Coronary artery (tissue), 2 donors: ENCODE results near the gene CHAF1B.

ENCODE experiments used
- DNase-seq: peaks from one replicate; pipeline ENCODE4 v3.0.0-alpha.2; 2017; ENCODE audit warnings: low spot score
- H3K27ac ChIP-seq, 2 donors: fragments of 200-600 bp; sonication (generic); one replicate each; pipeline ENCODE4 v1.5.1; 2016 to 2019
- H3K4me3 ChIP-seq: fragments of 200-600 bp; sonication (generic); 2 replicates; pipeline ENCODE4 v1.5.1; 2016; ENCODE audit warnings: mild to moderate bottlenecking, moderate library complexity
- CTCF ChIP-seq: fragments of 200-600 bp; sonication (generic); IDR thresholded peaks from one replicate; pipeline ENCODE4 v1.5.1; 2019; ENCODE audit warnings: antibody characterized with exemption

CHAF1B gene

GRCh38 chr21:36461918-36462486, 76.8 kb downstream of the CHAF1B start:
- H3K4me3 ChIP-seq = no peak overlapping the region
- TF ChIP-seq CTCF = no peak
- no peak overlapping the region for H3K27ac ChIP-seq
- no peak for DNase-seq

GRCh38 chr21:36463204-36463603, 78.0 kb downstream of the CHAF1B start:
- no peak overlapping the region for H3K4me3 ChIP-seq
- DNase-seq = no peak
- H3K27ac ChIP-seq = no peak overlapping the region
- no peak for TF ChIP-seq CTCF

GRCh38 chr21:36463991-36464390, 78.8 kb downstream of the CHAF1B start:
- no peak for DNase-seq

GRCh38 chr21:36464590-36464989, 79.4 kb downstream of the CHAF1B start:
- H3K27ac ChIP-seq = no peak overlapping the region
- no peak overlapping the region for H3K4me3 ChIP-seq
- no peak for DNase-seq
- no peak for TF ChIP-seq CTCF

More at GRCh38 chr21:36463991-36464390, 78.8 kb downstream of the CHAF1B start:
- Histone ChIP-seq H3K4me3 (no peak overlapping the region), H3K27ac (no peak overlapping the region)
- no peak for TF ChIP-seq CTCF

GRCh38 chr21:36465478-36465877, 80.3 kb downstream of the CHAF1B start:
- Histone ChIP-seq H3K4me3 (no peak overlapping the region), H3K27ac (no peak overlapping the region)
- no peak for DNase-seq
- no peak for TF ChIP-seq CTCF

GRCh38 chr21:36466061-36466511, 80.9 kb downstream of the CHAF1B start:
- no peak for DNase-seq
- no peak for TF ChIP-seq CTCF
- Histone ChIP-seq H3K27ac (no peak overlapping the region), H3K4me3 (no peak overlapping the region)
